ENCODE data around the gene CRISPLD2. TPM values are rescaled to one million over a fixed set of nuclear protein-coding genes. Genes with fewer than 3 reads are reported as not detected.

CRISPLD2 gene
- total and polyA plus RNA-seq, 10 of the 15 experiments (the other 5 are each of a cell fraction or from before 2014, with no cell fraction given) = 0.03 to 0.30 (median 0.08) TPM; not detected in 5

GRCh38 chr16:84889066-84889465, 69.3 kb downstream of the CRISPLD2 start:
- FAIRE-seq = no peak
- in situ Hi-C loops (cut with MboI) = no loop called here

More at GRCh38 chr16:84889066-84889465, 69.3 kb downstream of the CRISPLD2 start:
- Histone ChIP-seq H4K20me1 (ENCODE audit: control insufficient read depth, insufficient read depth) (no peaks in the 10 kb centered on the region), H3K27ac (ENCODE audit: control insufficient read depth, insufficient read depth) (no peak overlapping the region), H3K79me2 (ENCODE audit: control insufficient read depth, insufficient read depth, low read length) (no peaks in the 10 kb centered on the region), H3K4me1 (ENCODE audit: control insufficient read depth, insufficient read depth, low read length) (peaks cover 6% of the 10 kb centered on the region), H2AFZ (ENCODE audit: control insufficient read depth, low read depth, low read length) (no peak overlapping the region), H3K4me2 (ENCODE audit: control insufficient read depth, insufficient read depth) (no peak overlapping the region), H3K9me3 (replicated peaks; ENCODE audit: control insufficient read depth, insufficient read depth, low read length) (no peaks in the 10 kb centered on the region), H3K27me3 (replicated peaks in 1 of 2; ENCODE audit: control insufficient read depth in 2 of 2, insufficient read depth in 2 of 2, low read length in 1 of 2) (peaks cover 0 to 2% of the 10 kb centered on the region in 2 experiments; a peak in 2 of 4 replicates), H3K4me3 (no peak overlapping the region), H3K9ac (ENCODE audit: control insufficient read depth, insufficient read depth, low read length) (no peak overlapping the region), H3K36me3 (ENCODE audit: control insufficient read depth in 2 of 2, insufficient read depth in 2 of 2, low read length in 1 of 2) (no peaks in the 10 kb centered on the region)
- ATAC-seq = no peak
- TF ChIP-seq SIN3A (IDR thresholded peaks at IDR 0.05; ENCODE audit: low read depth, low read length) = no peak
- TF ChIP-seq NR2C2 (IDR thresholded peaks at IDR 0.05; ENCODE audit: borderline replicate concordance, control insufficient read depth, insufficient read length, low read depth) = no peak
- TF ChIP-seq ZBTB40 (IDR thresholded peaks at IDR 0.05; ENCODE audit: borderline replicate concordance) = no peak
- TF ChIP-seq ZNF24 (IDR thresholded peaks at IDR 0.05) = 0 out of 2 replicates have a peak, but pooled peaks have one; percentile 29
- SMC1A ChIA-PET (ENCODE audit: uncharacterized antibody, unreplicated experiment) = interaction anchor here (0.9 kb wide), 1 partner anchor 24 kb away, joined by 3 read pairs; no protein-coding TSS in a partner anchor
- RAD21 ChIA-PET (ENCODE audit: unreplicated experiment) = no interaction called here
- BruUV-seq (replicated peaks) = no TSS peak
- POLR2A ChIA-PET = no interaction called here
- WGBS (ENCODE audit: insufficient coverage, insufficient replicate concordance, low lambda C conversion rate, missing lambda C conversion rate) = 59% methylated on average over 12 of the region's 12 CpGs
- intact Hi-C loops (cut with micrococcal nuclease; ENCODE audit: unreplicated experiment) = no loop called here
- CTCF ChIA-PET = no interaction called here
- no peak for DNase-seq (ENCODE audit: low read depth, low spot score)

All from GM12878 (cell line).